HG03060 (cell line): Measurements from ENCODE around the gene METTL6.
"Not testable (repeated sequence)": the region's sequence is repeated elsewhere in the genome, so short reads cannot be mapped to it uniquely, and the experiment has no call there.

ENCODE experiments used
- ATAC-seq: cut with Tn5 transposase; IDR thresholded peaks from one replicate; pipeline ENCODE4 v1.9.1; 2021; ENCODE audit warnings: low read depth, moderate number of reproducible peaks; ENCODE audit not compliant: unreplicated experiment

METTL6 gene

GRCh38 chr3:15451216-15452113, 24.1 kb upstream of the METTL6 start:
- no peak for ATAC-seq

GRCh38 chr3:15450438-15451215, 23.3 kb upstream of the METTL6 start:
- no peak for ATAC-seq

GRCh38 chr3:15449489-15450224, 22.3 kb upstream of the METTL6 start:
- no peak for ATAC-seq

GRCh38 chr3:15443826-15444524, 16.6 kb upstream of the METTL6 start:
- no peak for ATAC-seq

- ATAC-seq: no peak
Measured at GRCh38 chr3:15440891-15441290, 13.5 kb upstream of the METTL6 start.

GRCh38 chr3:15439476-15439875, 12.1 kb upstream of the METTL6 start:
- no peak for ATAC-seq

- no peak for ATAC-seq
Measured at GRCh38 chr3:15438983-15439382, 11.6 kb upstream of the METTL6 start.

GRCh38 chr3:15436246-15436645, 8.9 kb upstream of the METTL6 start:
- no peak for ATAC-seq

- no peak for ATAC-seq
Measured at GRCh38 chr3:15434756-15435155, 7.4 kb upstream of the METTL6 start.

GRCh38 chr3:15433531-15433930, 6.2 kb upstream of the METTL6 start:
- no peak for ATAC-seq

GRCh38 chr3:15431256-15431837, 4.0 kb upstream of the METTL6 start:
- no peak for ATAC-seq

- no peak for ATAC-seq
Measured at GRCh38 chr3:15430624-15431023, 3.3 kb upstream of the METTL6 start.

GRCh38 chr3:15429080-15429479, 1.7 kb upstream of the METTL6 start:
- ATAC-seq: no peak

GRCh38 chr3:15428539-15428938, 1.2 kb upstream of the METTL6 start:
- no peak for ATAC-seq

- ATAC-seq: no peak
Measured at GRCh38 chr3:15427981-15428380, 637 bp upstream of the METTL6 start.

GRCh38 chr3:15426579-15427118, 695 bp downstream of the METTL6 start:
- ATAC-seq: no peak

- no peak for ATAC-seq
Measured at GRCh38 chr3:15420871-15421270, 6.5 kb downstream of the METTL6 start.

GRCh38 chr3:15410966-15411365, 16.4 kb downstream of the METTL6 start:
- ATAC-seq: not testable (repeated sequence)

GRCh38 chr3:15409774-15410173, 17.6 kb downstream of the METTL6 start:
- no peak for ATAC-seq

GRCh38 chr3:15409239-15409638, 18.1 kb downstream of the METTL6 start:
- ATAC-seq: no peak
